Measurements from ENCODE around the gene RTN4. TPM values are rescaled to one million over a fixed set of nuclear protein-coding genes. Genes with fewer than 3 reads are reported as not detected.

RTN4 gene
- total and polyA plus RNA-seq, 2 of the 4 experiments (the other 2 are of a cell fraction), result 77.8 to 588 TPM

- Histone ChIP-seq H3K27me3 (ENCODE audit: control insufficient read depth, insufficient read depth, low read length) (no peaks in the 10 kb centered on the region), H3K9me3 (ENCODE audit: control insufficient read depth, insufficient read depth, low read length) (no peaks in the 10 kb centered on the region), H4K20me1 (ENCODE audit: insufficient read depth, low read length) (peaks cover 97% of the 10 kb centered on the region), H3K4me3 (ENCODE audit: insufficient read depth, low read depth, low read length) (no peak overlapping the region), H3K79me1 (ENCODE audit: low read depth in 1 of 2, low read length in 2 of 2) (peaks cover 0 to 17% of the 10 kb centered on the region in 2 experiments; a peak in 2 of 4 replicates), H3K27ac (ENCODE audit: insufficient read depth, low read length) (no peak overlapping the region), H3K23ac (ENCODE audit: low read depth, low read length) (no peak overlapping the region), H2AK5ac (ENCODE audit: low read depth, low read length) (no peak overlapping the region), H3K36me3 (ENCODE audit: control insufficient read depth, insufficient read depth, low read length) (peaks cover 3% of the 10 kb centered on the region), H3K4ac (ENCODE audit: low read depth, low read length) (no peak overlapping the region), H4K8ac (ENCODE audit: low read depth in 2 of 2, low read length in 2 of 2) (no peak overlapping the region), H3K4me2 (ENCODE audit: low read depth, low read length) (no peak overlapping the region), H2BK15ac (ENCODE audit: low read depth, low read length) (no peak overlapping the region), H2AFZ (replicated peaks; ENCODE audit: low read length, poor library complexity) (no peak overlapping the region), H3K9ac (ENCODE audit: low read depth, low read length) (no peak overlapping the region), H2BK120ac (ENCODE audit: low read depth, low read length) (no peak overlapping the region), H2AK9ac (replicated peaks; ENCODE audit: low read depth, low read length, poor library complexity) (no peak overlapping the region), H3K4me1 (ENCODE audit: control insufficient read depth, insufficient read depth, low read length) (peaks cover 26% of the 10 kb centered on the region), H4K91ac (ENCODE audit: insufficient read depth, low read depth, low read length) (no peak overlapping the region), H3K14ac (replicated peaks; ENCODE audit: low read depth, low read length) (0 out of 2 replicates have a peak overlapping the region, but pooled peaks have one; percentile 6), H3K56ac (ENCODE audit: extremely low read depth, insufficient read depth, low read length) (no peak overlapping the region), H2BK20ac (ENCODE audit: low read depth, low read length) (no peak overlapping the region), H3K9me1 (ENCODE audit: insufficient read depth, low read length) (peaks cover 8% of the 10 kb centered on the region), H4K5ac (ENCODE audit: low read depth, low read length) (no peak overlapping the region), H3K18ac (ENCODE audit: low read depth, low read length) (no peak overlapping the region), H2BK5ac (ENCODE audit: low read depth, low read length, poor library complexity, severe bottlenecking) (no peak overlapping the region)
- DNase-seq (no peak), ATAC-seq (ENCODE audit: low read depth) (no peak)
- TF ChIP-seq RCOR1 (IDR thresholded peaks at IDR 0.05; ENCODE audit: insufficient replicate concordance, low read length), result no peak
- no peak for TF ChIP-seq BHLHE40 (IDR thresholded peaks at IDR 0.05; ENCODE audit: low read depth, low read length)
- no peak for TF ChIP-seq FOS (IDR thresholded peaks at IDR 0.05; ENCODE audit: low read depth, low read length)
- TF ChIP-seq MAFK (IDR thresholded peaks at IDR 0.05; ENCODE audit: low read depth, low read length), result no peak
- TF ChIP-seq MXI1 (IDR thresholded peaks at IDR 0.05; ENCODE audit: borderline replicate concordance, low read depth, low read length), result no peak
- no peak for TF ChIP-seq SMC3 (IDR thresholded peaks at IDR 0.05; ENCODE audit: low read depth, low read length)
- TF ChIP-seq CTCF (conservative IDR thresholded peaks at IDR 0.05; ENCODE audit: low read depth, low read length), result no peak
- TF ChIP-seq MAZ (IDR thresholded peaks at IDR 0.05; ENCODE audit: borderline replicate concordance, low read depth, low read length), result no peak
- no peak for TF ChIP-seq CEBPB (IDR thresholded peaks at IDR 0.05; ENCODE audit: low read depth, low read length)
- no peak for TF ChIP-seq RAD21 (IDR thresholded peaks at IDR 0.05; ENCODE audit: low read length)
- TF ChIP-seq NFE2L2 (IDR thresholded peaks at IDR 0.05; ENCODE audit: low read depth, low read length), result no peak
- no peak for TF ChIP-seq POLR2A (IDR thresholded peaks at IDR 0.05; ENCODE audit: low read depth, low read length)
- TF ChIP-seq, protein P1, sequence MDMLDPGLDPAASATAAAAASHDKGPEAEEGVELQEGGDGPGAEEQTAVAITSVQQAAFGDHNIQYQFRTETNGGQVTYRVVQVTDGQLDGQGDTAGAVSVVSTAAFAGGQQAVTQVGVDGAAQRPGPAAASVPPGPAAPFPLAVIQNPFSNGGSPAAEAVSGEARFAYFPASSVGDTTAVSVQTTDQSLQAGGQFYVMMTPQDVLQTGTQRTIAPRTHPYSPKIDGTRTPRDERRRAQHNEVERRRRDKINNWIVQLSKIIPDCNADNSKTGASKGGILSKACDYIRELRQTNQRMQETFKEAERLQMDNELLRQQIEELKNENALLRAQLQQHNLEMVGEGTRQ (IDR thresholded peaks at IDR 0.05; ENCODE audit: low read depth, low read length), result no peak
- TF ChIP-seq RFX5 (IDR thresholded peaks at IDR 0.05; ENCODE audit: low read depth, low read length), result no peak
- TF ChIP-seq CHD1 (IDR thresholded peaks at IDR 0.05; ENCODE audit: low read depth, low read length), result no peak
- TF ChIP-seq, protein P2, sequence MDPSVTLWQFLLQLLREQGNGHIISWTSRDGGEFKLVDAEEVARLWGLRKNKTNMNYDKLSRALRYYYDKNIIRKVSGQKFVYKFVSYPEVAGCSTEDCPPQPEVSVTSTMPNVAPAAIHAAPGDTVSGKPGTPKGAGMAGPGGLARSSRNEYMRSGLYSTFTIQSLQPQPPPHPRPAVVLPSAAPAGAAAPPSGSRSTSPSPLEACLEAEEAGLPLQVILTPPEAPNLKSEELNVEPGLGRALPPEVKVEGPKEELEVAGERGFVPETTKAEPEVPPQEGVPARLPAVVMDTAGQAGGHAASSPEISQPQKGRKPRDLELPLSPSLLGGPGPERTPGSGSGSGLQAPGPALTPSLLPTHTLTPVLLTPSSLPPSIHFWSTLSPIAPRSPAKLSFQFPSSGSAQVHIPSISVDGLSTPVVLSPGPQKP (IDR thresholded peaks at IDR 0.05; ENCODE audit: borderline replicate concordance, low read depth, low read length), result no peak
- in situ Hi-C loops (cut with MboI; ENCODE audit: low sequenced_read_pairs) (no loop called here), intact Hi-C loops (cut with micrococcal nuclease) (no loop called here), dilution Hi-C loops (cut with HindIII; ENCODE audit: low sequenced_read_pairs, unreplicated experiment) (loop anchor here (25.0 kb wide), 1 partner anchor 145 kb away; no protein-coding TSS in a partner anchor)
- no TSS peak for BruUV-seq (replicated peaks)
- POLR2A ChIA-PET (ENCODE audit: unreplicated experiment), result no interaction called here
- WGBS, 2 experiments (ENCODE audit: extremely low coverage in 2 of 2, insufficient read length in 1 of 2), result no CpG with 5 or more reads among the region's 3 CpGs
- CTCF ChIA-PET, result interaction anchor here (0.7 to 1.5 kb wide), 2 partner anchors 8 to 70 kb away, joined by 3 to 8 read pairs; no protein-coding TSS in a partner anchor
Observed at GRCh38 chr2:55017428-55017827, 32.8 kb downstream of the RTN4 start.
